KBM-7 (cell line): Measurements from ENCODE around the gene PPP2R5E.

Experiments used
- DNase-seq: peaks from one replicate; pipeline ENCODE4 v3.0.0-alpha.2; 2015
- in situ Hi-C: fragments of 300-500 bp; cut with MboI; formaldehyde crosslinking; loops from 2 replicates; pipeline ENCODE4 v1.14.3; 2020; ENCODE audit warnings: low sequenced_read_pairs, low pct_unique_long_range_greater_than_20kb, mixed read lengths

Gene PPP2R5E

DNA sequence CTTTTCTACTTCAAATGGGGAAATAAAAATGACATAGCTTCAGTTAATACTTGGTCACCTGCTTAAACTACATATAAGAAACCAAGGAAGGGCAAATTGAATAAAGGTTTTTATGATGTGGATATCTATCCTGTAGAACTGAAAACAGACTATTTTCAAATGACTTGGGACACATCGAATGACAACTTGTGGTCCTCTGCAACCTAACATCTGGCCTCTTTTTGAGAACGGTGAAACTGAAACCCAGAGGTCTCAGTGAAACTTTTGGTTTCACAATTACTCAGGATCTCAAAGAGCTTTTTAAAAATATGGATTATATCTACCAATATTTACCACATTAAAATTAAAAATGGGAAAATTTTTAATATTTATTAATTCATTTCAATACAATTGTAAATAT, 65.2 kb downstream of the PPP2R5E start:
- in situ Hi-C loops, result no loop called here
- no peak for DNase-seq

DNA sequence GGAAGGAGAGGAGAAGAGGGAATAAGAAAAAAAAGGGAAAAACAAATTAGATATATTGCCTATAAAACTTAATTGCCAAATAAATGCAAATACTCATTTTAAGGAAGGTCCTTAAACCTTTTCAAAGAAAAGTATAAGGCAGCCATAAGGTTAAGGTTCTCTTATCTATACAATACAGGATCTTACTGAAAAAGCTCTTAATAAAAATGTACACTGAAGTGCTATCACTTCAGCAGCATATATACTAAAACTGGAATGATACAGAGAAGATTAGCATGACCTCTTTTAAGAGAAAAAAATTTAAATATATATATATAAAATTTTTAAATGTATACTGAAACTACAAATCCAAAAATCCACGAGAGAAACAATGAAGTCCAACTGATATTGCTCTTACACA, 65.6 kb downstream of the PPP2R5E start:
- no peak for DNase-seq
- in situ Hi-C loops, result no loop called here

DNA sequence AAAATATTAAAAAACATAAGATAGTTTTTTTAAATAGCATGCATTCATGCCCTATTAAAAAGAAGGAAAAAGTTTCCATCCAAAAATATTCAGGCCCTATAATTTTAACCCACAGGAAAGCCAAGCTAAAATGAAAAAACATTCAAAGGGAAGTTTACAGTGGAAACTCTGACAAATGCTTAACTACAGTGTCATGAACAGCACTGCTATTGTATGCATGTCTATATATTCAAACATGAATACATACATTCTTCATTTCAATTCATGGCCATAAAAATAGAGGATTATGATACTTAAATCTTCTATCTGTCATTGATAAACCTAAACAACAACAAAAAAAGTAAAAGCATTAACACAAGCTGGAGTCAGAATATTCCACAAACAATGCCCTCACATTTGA, 67.4 kb downstream of the PPP2R5E start:
- in situ Hi-C loops, result no loop called here
- DNase-seq, result no peak

DNA sequence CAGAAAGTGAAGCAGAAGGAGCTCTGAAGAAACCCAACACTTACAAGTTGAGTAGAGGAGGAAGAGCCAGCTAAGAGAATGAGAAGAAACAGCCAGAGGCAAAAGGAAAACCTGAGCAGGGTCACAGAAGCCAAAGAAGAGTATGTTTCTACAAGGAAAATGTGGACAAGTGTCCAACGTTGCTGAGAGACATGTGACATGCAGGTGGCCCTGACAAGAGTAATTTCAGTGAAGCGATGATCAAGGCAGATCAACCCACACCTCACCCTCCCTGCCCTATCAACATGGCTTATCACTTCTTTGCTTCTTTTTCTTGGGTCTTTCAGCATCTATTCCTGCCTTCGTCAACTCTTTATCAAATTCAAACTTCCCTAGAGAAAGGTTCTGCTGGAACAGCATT, 68.3 kb downstream of the PPP2R5E start:
- in situ Hi-C loops, result no loop called here
- no peak for DNase-seq

DNA sequence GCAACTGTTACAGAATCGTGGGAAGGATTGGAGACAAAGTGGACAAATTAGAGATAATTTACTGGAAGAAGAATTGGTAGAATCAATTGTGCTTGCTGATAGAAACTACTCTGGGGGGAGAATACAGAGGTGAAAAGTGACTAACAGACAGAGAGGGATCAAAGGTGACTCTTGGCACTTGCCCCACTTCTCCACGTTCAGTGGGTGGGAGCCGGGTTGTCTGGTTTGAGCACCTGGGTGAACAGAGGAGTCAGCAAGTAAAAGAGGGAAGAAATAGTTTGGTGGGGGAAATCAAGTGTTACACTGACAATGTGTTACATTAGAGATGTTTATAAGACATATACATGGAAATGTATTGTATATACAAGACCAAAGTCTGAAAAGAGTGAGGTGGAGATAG, 69.1 kb downstream of the PPP2R5E start:
- in situ Hi-C loops, result no loop called here
- DNase-seq, result no peak

DNA sequence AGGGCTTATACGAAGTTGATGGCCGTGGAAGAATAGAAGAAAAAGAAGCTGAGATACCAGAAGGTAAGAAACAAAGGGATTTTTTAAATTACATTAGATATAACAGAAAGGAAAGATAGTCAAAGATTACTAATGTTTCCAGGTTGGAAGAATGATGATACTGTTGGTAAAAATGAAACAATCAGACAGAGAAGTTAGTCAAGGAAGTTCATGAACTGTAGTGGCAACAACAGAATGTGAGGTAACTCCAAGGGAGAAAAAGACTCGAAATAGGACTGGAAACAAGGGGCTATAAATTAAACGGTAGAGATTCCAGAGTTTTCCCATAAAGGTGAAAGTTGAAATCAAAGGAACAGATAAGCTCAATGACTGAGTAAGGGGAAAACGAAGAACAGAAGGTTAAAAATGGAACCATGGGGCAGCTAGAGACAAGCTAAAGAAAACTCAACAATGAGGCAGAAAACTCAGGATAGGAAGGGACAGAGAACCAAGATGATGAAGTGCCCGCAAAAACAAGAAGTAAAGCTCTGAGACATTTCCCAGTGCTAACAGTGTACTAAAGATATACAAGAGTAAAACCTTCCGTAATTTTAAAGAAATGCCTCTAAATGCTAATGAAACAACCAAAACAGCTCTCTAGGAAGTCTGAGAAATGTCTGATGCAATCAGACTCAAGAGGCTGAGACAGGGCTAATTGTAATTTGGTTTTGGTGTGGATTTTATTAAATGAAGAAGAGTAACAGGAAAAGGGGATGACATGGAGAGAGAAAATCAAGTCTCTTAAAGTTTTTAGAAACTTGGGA, 70.0 kb downstream of the PPP2R5E start:
- in situ Hi-C loops, result no loop called here
- DNase-seq, result no peak

DNA sequence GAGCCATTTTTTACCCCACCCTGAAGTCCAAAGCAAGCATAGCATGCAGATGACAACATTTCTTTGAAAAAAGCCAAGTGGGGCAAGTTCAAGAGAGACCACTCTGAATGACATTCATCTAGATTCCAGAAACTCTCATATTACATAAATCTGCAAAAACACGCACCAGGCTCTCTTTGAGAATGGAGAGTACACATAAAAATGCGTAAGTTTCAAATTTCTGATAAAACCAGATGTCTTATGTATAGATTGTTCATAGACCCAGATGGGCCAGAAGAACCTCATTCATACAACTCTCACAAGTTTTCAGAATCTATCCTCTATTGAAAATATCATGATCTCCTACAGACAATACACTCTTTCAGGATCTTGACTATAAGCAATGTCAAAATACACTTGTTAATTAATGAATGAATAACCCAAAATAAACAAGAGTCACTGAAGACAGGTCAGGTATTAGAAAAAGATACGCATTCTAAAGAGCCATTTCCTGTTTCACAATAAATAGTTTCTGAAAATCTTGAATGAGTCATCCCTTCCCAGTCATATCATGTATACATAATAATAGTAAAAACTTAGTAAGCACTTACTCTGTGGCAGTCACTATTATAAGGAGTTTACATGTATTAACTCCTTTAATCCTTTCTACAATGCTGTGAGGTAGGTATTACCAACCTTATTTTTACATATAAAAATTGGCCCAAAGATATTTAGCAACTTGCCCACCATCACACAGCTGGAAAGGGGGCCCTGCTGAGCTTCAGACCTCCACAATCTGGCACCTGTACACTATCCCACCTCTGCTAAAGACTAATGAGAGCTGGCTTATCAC, 72.0 kb downstream of the PPP2R5E start:
- DNase-seq, result no peak
- in situ Hi-C loops, result no loop called here

DNA sequence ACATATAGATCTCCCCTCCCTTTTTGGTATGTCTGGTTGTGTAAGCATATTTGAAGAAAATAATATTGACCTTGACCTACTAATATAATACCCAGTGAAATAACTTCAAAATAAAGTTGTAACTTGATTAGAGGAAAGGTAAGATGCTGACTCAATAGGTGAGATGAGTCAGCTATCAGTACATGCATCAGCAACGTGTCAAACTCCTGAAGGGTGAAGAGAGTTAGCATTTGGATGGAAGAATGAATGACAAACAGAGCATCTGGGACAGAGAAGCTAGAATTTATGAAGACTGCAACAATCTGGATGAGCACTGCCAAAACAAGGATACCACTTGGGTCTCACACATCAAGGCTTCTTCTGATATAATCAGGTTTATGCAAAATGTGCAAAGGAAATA, 74.9 kb downstream of the PPP2R5E start:
- no peak for DNase-seq
- in situ Hi-C loops, result no loop called here

DNA sequence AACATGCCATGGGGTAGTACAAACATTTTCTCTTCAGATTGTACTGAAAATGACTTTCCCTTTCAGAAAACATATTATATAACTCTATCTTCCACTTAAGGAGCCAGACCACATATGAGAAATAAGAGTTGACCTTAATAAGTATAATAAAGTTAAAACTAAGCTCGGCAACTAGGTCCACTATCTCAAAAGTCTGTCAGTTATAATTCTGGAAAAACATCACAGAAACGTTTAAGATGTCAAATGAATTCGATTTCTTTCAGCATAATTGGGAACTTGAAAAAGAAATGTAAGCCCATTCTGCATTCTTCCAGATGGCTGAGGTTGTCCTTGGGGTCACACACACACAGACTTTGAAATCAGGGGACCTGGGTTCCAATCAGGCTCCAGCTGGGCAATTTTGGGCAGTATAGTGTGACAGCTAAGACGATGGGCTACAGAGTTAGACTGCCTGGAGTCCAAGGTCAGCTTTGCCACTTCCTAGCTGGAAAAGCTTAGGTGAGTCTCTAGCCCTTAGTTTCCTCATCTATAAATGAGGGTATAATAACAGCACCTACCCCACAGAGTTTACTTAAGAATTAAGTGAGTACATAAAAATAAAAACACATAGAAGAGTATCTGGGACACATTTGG, 75.6 kb downstream of the PPP2R5E start:
- DNase-seq, result no peak
- in situ Hi-C loops, result no loop called here

DNA sequence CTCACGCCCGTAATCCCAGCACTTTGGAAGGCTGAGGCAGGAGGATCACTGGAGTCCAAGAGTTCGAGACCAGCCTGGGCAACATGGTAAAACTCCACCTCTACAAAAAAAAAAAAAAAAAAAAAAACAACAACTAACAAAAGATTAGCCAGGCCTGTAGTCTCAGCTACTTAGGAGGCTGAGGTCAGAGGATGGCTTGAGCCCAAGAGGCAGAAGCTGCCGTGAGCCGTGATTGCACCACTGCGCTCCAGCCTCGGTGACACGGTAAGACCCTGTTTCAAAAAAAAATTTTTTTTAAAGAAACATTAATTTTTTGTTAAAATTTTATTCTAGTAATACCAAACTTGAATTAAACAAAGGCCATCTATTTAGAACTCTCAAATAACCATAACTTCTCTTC, 77.8 kb downstream of the PPP2R5E start:
- in situ Hi-C loops, result no loop called here
- DNase-seq, result no peak

DNA sequence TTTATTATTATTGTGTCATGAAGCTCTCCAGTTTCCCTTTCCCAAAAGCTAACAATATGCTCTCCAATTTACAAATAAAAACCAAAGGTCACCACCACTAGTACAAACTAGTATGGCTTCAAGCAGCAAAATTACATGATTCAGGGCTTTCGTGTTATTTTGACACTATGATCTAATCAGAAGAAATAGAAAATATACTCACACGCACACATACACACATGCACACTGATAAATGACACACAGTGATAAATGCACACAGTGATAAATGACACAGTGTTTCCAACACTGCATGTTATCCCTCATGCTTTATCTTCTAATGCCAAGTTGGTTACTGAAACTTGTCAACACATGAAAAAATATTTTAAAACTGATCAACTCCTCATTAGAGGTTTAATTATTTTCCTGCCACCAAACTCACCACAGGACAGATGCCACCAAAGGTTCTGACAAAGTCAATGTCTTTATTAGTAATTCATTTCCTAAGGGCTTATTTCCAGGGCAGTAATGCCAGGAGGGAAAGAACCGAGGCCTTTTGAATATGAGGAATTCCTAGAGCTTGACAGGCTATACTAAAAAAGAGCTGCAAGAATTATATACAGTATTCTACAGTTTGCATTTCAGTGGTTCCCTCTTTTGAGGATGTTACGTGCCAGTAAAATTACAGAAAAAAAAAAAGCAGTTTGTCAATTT, 82.4 kb downstream of the PPP2R5E start:
- in situ Hi-C loops, result no loop called here
- no peak for DNase-seq

DNA sequence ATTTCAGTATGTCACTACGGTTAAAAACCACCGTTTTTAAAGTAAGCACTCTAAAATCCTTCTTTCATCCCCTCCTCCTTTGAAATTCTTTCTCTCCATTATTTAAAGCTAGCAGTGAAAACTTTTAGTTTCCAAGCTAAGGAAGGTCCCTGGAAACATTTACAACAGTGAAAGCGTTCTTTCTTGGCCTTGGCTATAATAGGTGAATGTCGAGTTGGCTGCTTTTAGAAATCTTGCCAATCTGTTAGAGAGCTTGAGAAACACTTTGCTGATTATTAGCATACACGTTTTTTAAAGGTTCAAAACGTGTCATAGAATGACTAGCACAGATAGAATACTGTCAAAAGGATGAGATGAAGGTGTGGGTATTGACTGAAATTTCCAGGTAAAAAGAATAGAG, 83.4 kb downstream of the PPP2R5E start:
- DNase-seq, result no peak
- in situ Hi-C loops, result no loop called here

DNA sequence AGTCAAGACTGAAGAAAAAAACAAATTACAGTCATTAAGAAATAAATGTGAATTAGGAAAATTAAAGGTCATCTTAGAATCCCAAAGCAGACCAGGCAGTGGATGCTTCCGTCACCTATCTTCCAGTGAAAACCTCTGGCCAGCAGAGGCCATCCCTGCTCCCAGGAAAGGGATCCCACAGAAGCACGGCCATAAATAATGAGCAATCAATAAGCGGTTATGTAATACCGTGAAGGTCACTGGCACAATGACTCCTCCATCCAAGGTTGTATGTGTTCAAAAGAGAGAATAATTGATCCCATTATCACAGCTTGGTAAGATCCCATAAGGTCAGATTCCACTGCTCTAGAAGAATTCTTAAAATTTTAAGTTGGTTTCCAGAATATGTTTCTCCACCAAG, 85.7 kb downstream of the PPP2R5E start:
- in situ Hi-C loops, result no loop called here
- DNase-seq, result no peak

DNA sequence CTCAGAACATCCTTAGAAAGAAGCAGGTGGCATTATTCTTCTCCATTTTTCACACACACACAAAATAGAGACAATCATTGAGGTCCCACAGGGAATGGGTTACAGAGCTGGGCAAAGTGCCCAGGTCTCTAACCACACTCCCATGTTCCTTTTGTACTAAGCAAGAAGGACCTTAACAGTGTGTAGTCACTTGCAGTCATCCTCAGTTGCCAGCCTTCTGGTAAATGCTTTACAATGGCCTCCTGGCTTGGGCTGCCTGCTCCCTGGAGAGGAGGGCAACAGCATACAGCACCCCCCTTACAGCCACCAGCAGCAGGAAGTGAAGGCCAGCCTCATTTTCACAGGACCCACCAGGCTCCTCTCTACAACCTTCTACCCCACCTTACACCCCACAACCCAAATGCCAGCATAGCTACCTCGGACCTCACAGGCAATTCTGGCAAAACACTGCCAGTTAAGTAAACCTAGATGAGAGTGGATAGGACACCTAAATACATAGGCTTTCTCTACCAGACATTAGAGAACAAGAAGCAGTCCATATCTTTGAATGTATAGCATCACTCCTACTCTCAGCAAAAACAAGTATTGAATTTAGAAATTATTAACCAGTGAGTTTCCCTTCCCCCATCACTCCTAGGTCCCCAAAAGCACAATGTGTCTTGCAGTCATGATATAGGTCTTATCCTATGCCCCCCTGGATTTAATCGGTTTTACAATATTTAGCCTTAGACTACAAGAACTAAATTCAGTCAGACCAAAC, 88.1 kb downstream of the PPP2R5E start:
- peak; percentile 39 for DNase-seq
- in situ Hi-C loops, result no loop called here

DNA sequence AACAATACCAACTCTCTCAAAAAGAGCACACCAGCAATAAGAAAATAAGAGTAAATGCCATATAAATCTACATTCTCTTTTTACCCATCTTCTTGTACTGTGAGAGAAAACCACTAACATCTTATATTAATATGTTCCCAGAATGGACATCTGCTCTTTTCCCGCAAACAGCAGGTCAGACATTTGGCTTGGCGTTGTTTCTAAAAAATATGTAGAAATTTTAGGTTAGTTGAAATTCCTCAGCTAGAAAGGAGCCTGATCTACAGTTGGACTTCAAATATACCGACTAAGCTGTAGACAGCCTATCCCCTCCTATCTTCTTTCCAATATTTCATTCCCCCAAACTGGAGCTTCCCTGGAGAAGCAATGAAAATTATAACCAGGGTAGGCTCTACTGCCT, 88.7 kb downstream of the PPP2R5E start:
- in situ Hi-C loops, result no loop called here
- no peak for DNase-seq

DNA sequence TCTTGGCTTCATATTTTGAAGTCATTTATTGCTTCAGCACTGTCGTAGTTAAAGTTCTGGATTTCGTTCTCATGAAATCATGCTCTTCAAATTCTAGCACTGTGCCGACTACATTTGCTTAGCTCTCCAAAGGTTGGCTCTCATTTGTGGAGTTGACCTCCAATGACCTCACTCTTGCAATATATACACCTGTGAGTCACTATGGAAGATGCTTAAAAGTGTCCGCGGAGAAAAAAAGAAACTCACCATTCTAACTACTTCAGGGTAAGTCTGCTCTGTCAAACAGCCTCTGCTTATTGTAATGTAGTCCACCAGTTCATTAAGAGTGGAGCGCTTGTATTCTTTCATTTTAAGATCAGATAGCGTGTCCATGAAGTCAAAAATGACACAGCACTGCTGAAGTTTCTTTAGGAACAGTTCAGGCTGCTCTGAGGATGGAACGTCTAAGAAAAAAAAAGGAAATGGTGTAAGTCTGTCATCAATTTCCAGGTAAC, 89.7 kb downstream of the PPP2R5E start:
- no peak for DNase-seq
- in situ Hi-C loops, result no loop called here

DNA sequence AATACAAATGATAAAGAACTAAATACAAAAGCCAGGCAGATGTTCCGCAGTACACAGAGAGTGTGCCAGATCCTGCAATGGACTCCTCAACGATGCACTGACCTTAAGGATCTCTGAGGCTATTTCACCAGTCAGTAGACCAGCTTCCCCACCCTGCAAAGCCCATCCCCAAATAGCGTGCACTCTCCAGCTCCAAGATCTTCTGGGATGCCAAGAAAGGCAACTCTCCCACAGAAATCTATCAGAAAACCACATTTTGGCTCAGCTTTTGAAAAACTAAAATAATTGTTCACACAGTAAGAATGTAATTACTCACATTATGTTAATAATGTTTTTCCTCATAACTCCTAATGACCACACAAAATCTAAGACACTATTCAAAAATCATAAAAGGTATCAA, 90.4 kb downstream of the PPP2R5E start:
- in situ Hi-C loops, result no loop called here
- no peak for DNase-seq

DNA sequence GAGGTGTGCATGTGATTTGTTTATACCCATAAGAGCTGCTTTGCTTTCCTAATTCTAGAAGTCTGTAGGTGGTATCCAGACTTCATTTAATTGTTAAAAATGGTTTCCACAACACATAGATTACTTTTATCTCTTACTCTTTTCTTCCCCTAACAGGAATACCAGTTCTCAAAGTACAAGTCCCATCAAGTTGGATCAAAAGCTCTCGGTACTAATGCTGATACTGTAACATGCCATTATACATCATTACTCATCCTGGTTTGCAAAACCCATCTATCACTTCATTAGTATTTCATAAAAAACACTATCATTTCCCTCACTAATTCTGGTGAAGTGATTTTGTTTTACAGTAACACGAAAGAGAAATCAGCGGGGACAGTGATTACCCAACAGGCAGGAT, 94.3 kb downstream of the PPP2R5E start:
- no peak for DNase-seq
- in situ Hi-C loops, result no loop called here

DNA sequence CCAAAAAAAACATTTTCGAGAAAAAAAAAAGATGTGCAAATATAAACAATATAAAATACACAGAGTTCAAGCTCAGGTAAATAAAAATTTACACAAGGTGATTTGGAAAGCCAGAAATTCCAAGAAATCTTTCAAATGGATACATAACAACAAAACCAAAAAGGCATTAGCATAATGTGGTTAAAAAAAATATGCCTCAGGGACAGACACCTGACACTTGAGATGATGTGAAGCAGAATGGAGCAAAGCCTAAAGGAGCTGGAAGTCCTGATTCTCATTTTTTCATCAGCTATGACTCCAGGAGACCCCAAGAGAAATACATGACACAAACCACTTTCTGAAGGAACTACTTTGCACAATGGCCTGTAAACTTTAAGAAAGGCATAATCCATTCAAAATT, 98.6 kb downstream of the PPP2R5E start:
- in situ Hi-C loops, result no loop called here
- no peak for DNase-seq
